ENCODE data around the gene MAD1L1. TPM values are rescaled to one million over a fixed set of nuclear protein-coding genes. Genes with fewer than 3 reads are reported as not detected.
"Not testable (repeated sequence)": the region's sequence is repeated elsewhere in the genome, so short reads cannot be mapped to it uniquely, and the experiment has no call there.

MAD1L1 gene
- total RNA-seq, 1 donor from 2014 or later = 16.2 TPM

DNA sequence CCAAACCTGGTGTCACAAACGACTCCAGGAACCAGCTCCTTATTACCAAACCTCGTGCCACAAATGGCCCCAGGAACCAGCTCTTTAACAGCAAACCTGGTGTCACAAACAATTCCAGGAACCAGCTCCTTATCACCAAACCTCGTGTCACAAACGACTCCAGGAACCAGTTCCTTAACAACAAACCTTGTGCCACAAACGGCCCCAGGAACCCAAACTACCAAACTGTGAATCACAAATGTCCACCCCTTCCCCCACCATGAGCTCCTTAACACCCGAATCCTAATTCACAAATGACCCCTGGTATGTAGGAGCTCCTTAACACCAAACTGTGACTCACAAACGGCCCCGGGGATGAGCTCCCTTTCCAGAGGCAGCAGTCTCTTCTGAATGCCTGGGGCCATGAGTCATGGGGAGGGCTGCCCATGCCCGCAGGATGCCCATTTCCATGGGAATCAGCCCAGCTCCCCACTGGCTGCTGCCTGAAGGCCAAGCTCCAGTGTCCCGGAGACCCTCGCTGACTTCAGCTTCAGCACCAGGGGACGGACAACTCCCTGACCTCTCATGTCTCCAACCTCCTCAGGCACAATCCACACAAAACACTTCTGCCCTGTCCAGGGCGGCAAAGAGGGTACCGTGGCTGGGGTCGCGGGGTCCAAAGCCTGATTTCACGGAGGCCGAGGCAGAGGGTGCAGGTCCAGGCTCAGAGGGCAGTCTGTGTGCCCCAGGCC is 349.5 kb downstream of the MAD1L1 start:
- Histone ChIP-seq H3K4me1 (peaks cover 17% of the 10 kb centered on the region), H3K4me3 (no peak overlapping the region), H3K9me3 (replicated peaks) (peaks cover 13% of the 10 kb centered on the region), H3K27ac (replicated peaks) (no peak overlapping the region), H3K27me3 (ENCODE audit: low read depth) (no peaks in the 10 kb centered on the region), H3K36me3 (peaks cover 6% of the 10 kb centered on the region)
- no peak for TF ChIP-seq CTCF (IDR thresholded peaks at IDR 0.05; ENCODE audit: borderline replicate concordance)
- DNase-seq = no peak
- intact Hi-C loops (cut with micrococcal nuclease) = no loop called here

- H3K9me3 ChIP-seq (replicated peaks) = peaks cover 20% of the 10 kb centered on the region
- peaks cover 5% of the 10 kb centered on the region for H3K36me3 ChIP-seq
- intact Hi-C loops (cut with micrococcal nuclease) = no loop called here
- DNase-seq = no peak
- no peak overlapping the region for H3K27ac ChIP-seq (replicated peaks)
- H3K27me3 ChIP-seq (ENCODE audit: low read depth) = no peaks in the 10 kb centered on the region
- no peak overlapping the region for H3K4me3 ChIP-seq
- peaks cover 17% of the 10 kb centered on the region for H3K4me1 ChIP-seq
- no peak for TF ChIP-seq CTCF (IDR thresholded peaks at IDR 0.05; ENCODE audit: borderline replicate concordance)
These were observed 350.3 kb downstream of the MAD1L1 start for GRCh38 chr7:1882451-1882850.

- Histone ChIP-seq H3K4me1 (peaks cover 14% of the 10 kb centered on the region), H3K9me3 (replicated peaks) (peaks cover 23% of the 10 kb centered on the region), H3K36me3 (no peaks in the 10 kb centered on the region), H3K27me3 (ENCODE audit: low read depth) (no peaks in the 10 kb centered on the region), H3K4me3 (no peak overlapping the region), H3K27ac (replicated peaks) (no peak overlapping the region)
- DNase-seq = no peak
- TF ChIP-seq CTCF (IDR thresholded peaks at IDR 0.05; ENCODE audit: borderline replicate concordance) = no peak
- intact Hi-C loops (cut with micrococcal nuclease) = no loop called here
These were observed 350.8 kb downstream of the MAD1L1 start for GRCh38 chr7:1881946-1882345.

GRCh38 chr7:1876641-1877040 is 356.1 kb downstream of the MAD1L1 start:
- H3K27ac ChIP-seq (replicated peaks); H3K4me1 ChIP-seq; intact Hi-C loops (cut with micrococcal nuclease); H3K36me3 ChIP-seq; H3K27me3 ChIP-seq (ENCODE audit: low read depth); H3K4me3 ChIP-seq; DNase-seq: not testable (repeated sequence)
- H3K9me3 ChIP-seq (replicated peaks) = peaks cover 26% of the 10 kb centered on the region

- intact Hi-C loops (cut with micrococcal nuclease); H3K36me3 ChIP-seq; H3K27me3 ChIP-seq (ENCODE audit: low read depth); H3K4me1 ChIP-seq; H3K27ac ChIP-seq (replicated peaks); DNase-seq; H3K4me3 ChIP-seq: not testable (repeated sequence)
- peak; percentile 48 for TF ChIP-seq CTCF (IDR thresholded peaks at IDR 0.05; ENCODE audit: borderline replicate concordance)
- peaks cover 26% of the 10 kb centered on the region for H3K9me3 ChIP-seq (replicated peaks)
These were observed 357.1 kb downstream of the MAD1L1 start for GRCh38 chr7:1875392-1876199.

GRCh38 chr7:1874590-1875391 is 358.0 kb downstream of the MAD1L1 start:
- H3K36me3 ChIP-seq; DNase-seq; intact Hi-C loops (cut with micrococcal nuclease); H3K4me1 ChIP-seq; H3K27ac ChIP-seq (replicated peaks); H3K27me3 ChIP-seq (ENCODE audit: low read depth); H3K4me3 ChIP-seq: not testable (repeated sequence)
- H3K9me3 ChIP-seq (replicated peaks) = peaks cover 26% of the 10 kb centered on the region

All from left ventricle myocardium inferior (tissue), 1 donor.